ENCODE results near the gene GPR160.

DNA sequence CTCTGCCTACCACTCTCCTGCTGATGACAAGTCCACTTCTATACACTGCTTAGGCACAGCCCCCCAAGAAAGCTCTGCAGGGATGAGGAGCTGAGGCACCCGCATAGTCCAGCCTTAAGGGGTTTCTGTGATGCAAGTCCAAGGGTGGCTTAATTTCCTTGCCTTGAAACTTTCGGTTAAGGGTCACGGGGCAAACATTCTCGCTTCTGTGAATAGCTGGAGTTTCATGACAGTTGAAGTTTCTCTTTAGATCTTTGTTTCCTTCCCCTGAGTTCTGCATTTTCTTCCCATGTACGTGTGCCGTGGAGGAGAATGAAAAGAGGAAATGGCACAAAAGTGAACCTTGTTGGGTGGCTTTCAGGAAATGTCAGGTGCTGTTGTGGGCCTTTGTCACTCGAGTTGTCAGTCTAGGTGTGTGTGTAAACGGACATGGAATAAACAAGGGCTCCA lies 7.0 kb downstream of the GPR160 start:
- TF ChIP-seq EP300 (IDR thresholded peaks at IDR 0.05): no peak
- TF ChIP-seq, protein P1, sequence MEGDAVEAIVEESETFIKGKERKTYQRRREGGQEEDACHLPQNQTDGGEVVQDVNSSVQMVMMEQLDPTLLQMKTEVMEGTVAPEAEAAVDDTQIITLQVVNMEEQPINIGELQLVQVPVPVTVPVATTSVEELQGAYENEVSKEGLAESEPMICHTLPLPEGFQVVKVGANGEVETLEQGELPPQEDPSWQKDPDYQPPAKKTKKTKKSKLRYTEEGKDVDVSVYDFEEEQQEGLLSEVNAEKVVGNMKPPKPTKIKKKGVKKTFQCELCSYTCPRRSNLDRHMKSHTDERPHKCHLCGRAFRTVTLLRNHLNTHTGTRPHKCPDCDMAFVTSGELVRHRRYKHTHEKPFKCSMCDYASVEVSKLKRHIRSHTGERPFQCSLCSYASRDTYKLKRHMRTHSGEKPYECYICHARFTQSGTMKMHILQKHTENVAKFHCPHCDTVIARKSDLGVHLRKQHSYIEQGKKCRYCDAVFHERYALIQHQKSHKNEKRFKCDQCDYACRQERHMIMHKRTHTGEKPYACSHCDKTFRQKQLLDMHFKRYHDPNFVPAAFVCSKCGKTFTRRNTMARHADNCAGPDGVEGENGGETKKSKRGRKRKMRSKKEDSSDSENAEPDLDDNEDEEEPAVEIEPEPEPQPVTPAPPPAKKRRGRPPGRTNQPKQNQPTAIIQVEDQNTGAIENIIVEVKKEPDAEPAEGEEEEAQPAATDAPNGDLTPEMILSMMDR (IDR thresholded peaks at IDR 0.05): no peak
- TF ChIP-seq POLR2A (IDR thresholded peaks at IDR 0.05): no peak
